ENCODE measurements around the gene PRSS22. TPM values are rescaled to one million over a fixed set of nuclear protein-coding genes. Genes with fewer than 3 reads are reported as not detected.

The PRSS22 gene
- polyA plus RNA-seq, 1 experiment: 0.11 TPM

DNA sequence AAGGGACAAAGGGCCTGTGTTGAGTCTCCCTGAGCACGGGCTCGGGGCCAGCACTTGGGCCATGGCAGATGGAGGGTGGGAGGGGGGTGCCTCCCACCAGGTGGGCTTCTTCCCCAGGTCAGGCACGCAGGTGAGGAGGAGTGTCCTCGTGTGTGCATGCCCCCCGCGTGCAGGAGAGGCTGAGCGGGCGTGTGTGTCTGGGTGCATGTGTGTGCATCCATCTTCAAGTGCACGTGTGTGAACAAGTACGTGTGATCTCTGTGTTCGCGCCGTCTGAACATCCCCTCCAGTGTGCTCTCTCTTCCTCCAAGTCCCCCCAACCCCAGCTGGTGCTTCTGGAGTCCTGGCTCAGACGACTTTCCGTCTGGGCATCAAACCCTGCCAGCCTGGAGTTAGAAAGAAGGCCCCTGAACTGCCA is 30.6 kb downstream of the PRSS22 start:
- Histone ChIP-seq H3K9me3 (ENCODE audit: control insufficient read depth, insufficient read depth, low read length) (no peaks in the 10 kb centered on the region; the same call in 1 of the 2 replicates), H3K27ac (ENCODE audit: low read depth, low read length) (no peak overlapping the region), H3K27me3 (ENCODE audit: control insufficient read depth, insufficient read depth, low read length) (peaks cover 26% of the 10 kb centered on the region), H3K4me3 (ENCODE audit: low read depth, low read length) (no peak overlapping the region)
- DNase-seq (ENCODE audit: low read depth, low spot score): no peak
- CTCF ChIA-PET: no interaction called here
- TF ChIP-seq, protein P1, sequence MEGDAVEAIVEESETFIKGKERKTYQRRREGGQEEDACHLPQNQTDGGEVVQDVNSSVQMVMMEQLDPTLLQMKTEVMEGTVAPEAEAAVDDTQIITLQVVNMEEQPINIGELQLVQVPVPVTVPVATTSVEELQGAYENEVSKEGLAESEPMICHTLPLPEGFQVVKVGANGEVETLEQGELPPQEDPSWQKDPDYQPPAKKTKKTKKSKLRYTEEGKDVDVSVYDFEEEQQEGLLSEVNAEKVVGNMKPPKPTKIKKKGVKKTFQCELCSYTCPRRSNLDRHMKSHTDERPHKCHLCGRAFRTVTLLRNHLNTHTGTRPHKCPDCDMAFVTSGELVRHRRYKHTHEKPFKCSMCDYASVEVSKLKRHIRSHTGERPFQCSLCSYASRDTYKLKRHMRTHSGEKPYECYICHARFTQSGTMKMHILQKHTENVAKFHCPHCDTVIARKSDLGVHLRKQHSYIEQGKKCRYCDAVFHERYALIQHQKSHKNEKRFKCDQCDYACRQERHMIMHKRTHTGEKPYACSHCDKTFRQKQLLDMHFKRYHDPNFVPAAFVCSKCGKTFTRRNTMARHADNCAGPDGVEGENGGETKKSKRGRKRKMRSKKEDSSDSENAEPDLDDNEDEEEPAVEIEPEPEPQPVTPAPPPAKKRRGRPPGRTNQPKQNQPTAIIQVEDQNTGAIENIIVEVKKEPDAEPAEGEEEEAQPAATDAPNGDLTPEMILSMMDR (IDR thresholded peaks at IDR 0.05; ENCODE audit: low read depth, low read length): no peak
- POLR2A ChIA-PET: no interaction called here

DNA sequence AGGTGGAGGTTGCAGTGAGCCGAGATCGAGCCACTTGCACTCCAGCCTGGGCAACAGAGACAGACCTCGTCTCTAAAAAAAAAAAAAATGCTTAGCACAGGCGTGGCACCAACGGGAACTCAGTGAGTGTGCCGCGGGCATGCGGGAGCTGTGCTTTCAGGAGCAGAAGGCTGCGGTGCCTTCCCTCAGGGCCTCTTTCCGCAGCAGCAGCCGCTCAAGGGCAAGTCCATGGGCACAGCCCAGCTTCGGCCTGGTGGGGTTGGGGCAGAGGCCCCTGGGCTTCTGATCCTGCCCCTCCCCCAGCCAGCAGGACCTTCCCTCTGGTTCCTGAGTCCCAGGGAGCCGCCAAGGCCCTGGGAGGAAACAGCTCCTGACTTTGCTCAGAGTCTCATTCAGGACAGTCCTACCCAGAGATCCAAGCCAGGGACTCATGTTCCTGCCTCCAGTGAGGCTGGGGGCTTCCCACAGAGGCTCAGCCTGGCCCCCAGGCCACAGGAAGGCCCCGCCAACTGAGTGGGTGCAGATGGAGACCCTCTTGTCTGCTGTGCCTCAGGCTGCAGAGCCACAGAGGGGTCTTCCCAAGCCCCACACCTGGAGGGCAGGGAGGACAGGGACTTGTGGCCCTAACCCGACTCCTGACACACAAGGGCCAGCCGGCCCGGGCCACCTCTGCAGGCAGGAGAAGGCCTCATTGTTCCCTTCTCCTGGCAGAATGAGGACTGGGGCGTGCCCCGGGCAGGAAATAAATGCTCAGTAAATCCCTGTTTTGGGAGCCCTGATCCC is 31.2 kb downstream of the PRSS22 start:
- POLR2A ChIA-PET: no interaction called here
- Histone ChIP-seq H3K27me3 (ENCODE audit: control insufficient read depth, insufficient read depth, low read length) (peaks cover 31% of the 10 kb centered on the region), H3K4me3 (ENCODE audit: low read depth, low read length) (no peak overlapping the region), H3K9me3 (ENCODE audit: control insufficient read depth, insufficient read depth, low read length) (no peaks in the 10 kb centered on the region; the same call in 1 of the 2 replicates), H3K27ac (ENCODE audit: low read depth, low read length) (no peak overlapping the region)
- TF ChIP-seq, protein P1 (IDR thresholded peaks at IDR 0.05; ENCODE audit: low read depth, low read length): no peak
- CTCF ChIA-PET: interaction anchor here (1.0 kb wide), 1 partner anchor 12 kb away, joined by 5 read pairs; no protein-coding TSS in a partner anchor
- DNase-seq (ENCODE audit: low read depth, low spot score): no peak

DNA sequence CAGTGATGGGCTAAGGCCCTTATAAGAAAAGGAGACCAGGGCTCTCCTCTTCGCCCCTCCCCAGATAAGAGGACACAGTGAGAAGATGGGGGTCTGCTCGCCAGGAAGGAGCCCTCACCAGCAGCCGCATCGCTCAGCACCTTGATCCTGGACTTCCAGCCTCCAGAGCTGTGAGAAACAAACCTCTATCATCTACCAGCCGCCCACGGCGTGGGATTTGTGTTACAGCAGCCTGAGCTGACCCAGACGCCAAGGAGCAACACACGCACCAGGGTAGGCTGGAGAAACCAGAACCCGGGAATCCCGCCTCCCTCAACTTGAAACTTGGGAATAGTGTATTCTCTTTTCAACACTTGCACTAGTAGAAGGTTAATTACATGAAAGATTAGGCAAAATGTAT is 32.1 kb downstream of the PRSS22 start:
- ChIA-PET POLR2A (no interaction called here), CTCF (interaction anchor here (1.0 kb wide), 1 partner anchor 13 kb away, joined by 5 read pairs; no protein-coding TSS in a partner anchor)
- H3K4me3 ChIP-seq (ENCODE audit: low read depth, low read length): no peak overlapping the region
- TF ChIP-seq, protein P1 (IDR thresholded peaks at IDR 0.05; ENCODE audit: low read depth, low read length): no peak
- H3K27ac ChIP-seq (ENCODE audit: low read depth, low read length): no peak overlapping the region
- DNase-seq (ENCODE audit: low read depth, low spot score): no peak
- H3K27me3 ChIP-seq (ENCODE audit: control insufficient read depth, insufficient read depth, low read length): peaks cover 35% of the 10 kb centered on the region
- H3K9me3 ChIP-seq (ENCODE audit: control insufficient read depth, insufficient read depth, low read length): no peaks in the 10 kb centered on the region; the same call in 1 of the 2 replicates

DNA sequence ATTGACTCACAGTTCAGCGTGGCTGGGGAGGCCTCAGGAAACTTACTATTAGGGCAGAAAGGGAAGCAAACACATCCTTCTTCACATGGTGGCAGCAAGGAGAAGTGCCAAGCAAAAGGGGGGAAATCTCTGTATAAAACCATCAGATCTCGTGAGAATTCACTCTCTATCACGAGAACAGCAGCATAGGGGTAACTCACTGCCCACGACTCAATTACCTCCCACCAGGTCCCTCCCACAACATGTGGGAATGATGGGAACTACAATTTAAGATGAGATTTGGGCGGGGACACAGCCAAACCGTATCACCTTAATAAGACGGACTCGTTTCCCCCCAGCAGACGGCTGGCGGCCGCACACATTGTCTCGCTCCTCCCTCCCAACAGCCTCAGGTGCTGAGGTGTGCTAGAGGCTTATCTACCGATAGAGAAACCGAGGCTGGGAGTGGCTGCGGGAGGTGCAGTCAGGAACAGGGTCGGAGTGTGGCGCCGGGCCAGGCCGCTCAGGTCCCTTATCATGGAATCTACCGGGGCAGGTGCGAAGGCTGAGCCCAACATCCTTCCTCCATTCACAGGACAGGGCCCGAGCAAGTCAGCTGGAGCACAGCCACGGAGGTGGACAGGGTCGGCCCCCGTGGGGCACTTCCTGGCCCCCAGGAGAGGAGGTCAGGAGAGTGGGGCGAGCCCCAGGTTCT is 32.8 kb downstream of the PRSS22 start:
- H3K9me3 ChIP-seq (ENCODE audit: control insufficient read depth, insufficient read depth, low read length): no peaks in the 10 kb centered on the region; the same call in 1 of the 2 replicates
- TF ChIP-seq, protein P1 (IDR thresholded peaks at IDR 0.05; ENCODE audit: low read depth, low read length): no peak
- no peak for DNase-seq (ENCODE audit: low read depth, low spot score)
- H3K27ac ChIP-seq (ENCODE audit: low read depth, low read length): no peak overlapping the region
- ChIA-PET POLR2A (no interaction called here), CTCF (interaction anchor here (1.0 kb wide), 1 partner anchor 14 kb away, joined by 5 read pairs; no protein-coding TSS in a partner anchor)
- H3K27me3 ChIP-seq (ENCODE audit: control insufficient read depth, insufficient read depth, low read length): peaks cover 41% of the 10 kb centered on the region
- no peak overlapping the region for H3K4me3 ChIP-seq (ENCODE audit: low read depth, low read length)

DNA sequence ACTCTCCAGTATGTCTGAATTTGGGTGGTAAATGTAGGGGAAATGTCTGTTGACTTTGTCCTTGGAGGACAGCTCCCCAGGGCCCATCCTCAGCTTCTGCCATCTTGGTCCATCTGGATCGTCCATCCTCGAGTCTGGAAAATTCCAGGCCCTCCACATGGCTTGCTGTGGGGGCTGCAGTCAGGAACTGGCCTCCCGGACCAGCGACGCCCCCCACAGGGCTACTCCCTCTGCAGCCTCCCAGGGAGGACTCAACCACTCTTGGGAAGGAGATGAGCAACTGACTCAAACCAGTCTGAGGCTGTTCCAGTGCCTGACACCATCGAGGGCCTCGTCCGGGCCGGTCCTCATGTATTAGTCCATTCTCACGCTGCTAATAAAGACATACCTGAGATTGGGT is 33.3 kb downstream of the PRSS22 start:
- Histone ChIP-seq H3K27me3 (ENCODE audit: control insufficient read depth, insufficient read depth, low read length) (peaks cover 40% of the 10 kb centered on the region), H3K9me3 (ENCODE audit: control insufficient read depth, insufficient read depth, low read length) (no peaks in the 10 kb centered on the region; the same call in 1 of the 2 replicates), H3K27ac (ENCODE audit: low read depth, low read length) (no peak overlapping the region), H3K4me3 (ENCODE audit: low read depth, low read length) (no peak overlapping the region)
- ChIA-PET CTCF (no interaction called here), POLR2A (no interaction called here)
- TF ChIP-seq, protein P1 (IDR thresholded peaks at IDR 0.05; ENCODE audit: low read depth, low read length): no peak
- DNase-seq (ENCODE audit: low read depth, low spot score): no peak
